ENCODE results near the gene SLC39A12.

Gene SLC39A12

DNA sequence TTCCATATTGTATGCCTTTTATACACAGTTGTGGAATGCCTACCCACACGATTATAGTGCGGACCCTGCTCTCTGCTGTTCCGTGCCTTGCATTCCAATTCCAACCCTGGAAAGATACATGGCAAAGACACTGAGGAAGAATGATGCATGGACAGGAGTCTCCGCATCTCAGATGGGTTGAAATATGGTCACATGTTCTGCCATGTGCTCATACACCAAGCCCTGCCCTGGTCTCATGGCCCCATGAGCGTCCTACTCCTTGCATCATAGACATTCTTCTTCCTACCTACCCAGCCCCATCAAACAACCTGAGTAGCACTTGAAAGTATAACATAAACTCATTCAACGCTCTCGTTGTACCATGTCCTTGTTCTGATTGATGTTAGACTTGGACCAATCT is 6.3 kb downstream of the SLC39A12 start (continued):
- TF ChIP-seq, protein P1, sequence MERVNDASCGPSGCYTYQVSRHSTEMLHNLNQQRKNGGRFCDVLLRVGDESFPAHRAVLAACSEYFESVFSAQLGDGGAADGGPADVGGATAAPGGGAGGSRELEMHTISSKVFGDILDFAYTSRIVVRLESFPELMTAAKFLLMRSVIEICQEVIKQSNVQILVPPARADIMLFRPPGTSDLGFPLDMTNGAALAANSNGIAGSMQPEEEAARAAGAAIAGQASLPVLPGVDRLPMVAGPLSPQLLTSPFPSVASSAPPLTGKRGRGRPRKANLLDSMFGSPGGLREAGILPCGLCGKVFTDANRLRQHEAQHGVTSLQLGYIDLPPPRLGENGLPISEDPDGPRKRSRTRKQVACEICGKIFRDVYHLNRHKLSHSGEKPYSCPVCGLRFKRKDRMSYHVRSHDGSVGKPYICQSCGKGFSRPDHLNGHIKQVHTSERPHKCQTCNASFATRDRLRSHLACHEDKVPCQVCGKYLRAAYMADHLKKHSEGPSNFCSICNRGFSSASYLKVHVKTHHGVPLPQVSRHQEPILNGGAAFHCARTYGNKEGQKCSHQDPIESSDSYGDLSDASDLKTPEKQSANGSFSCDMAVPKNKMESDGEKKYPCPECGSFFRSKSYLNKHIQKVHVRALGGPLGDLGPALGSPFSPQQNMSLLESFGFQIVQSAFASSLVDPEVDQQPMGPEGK (CRISPR knock-in tag; IDR thresholded peaks at IDR 0.05; ENCODE audit: borderline replicate concordance) = no peak
- TF ChIP-seq ESRRG (CRISPR knock-in tag; IDR thresholded peaks at IDR 0.05) (no peak), TCF4 (CRISPR knock-in tag; IDR thresholded peaks at IDR 0.05; ENCODE audit: borderline replicate concordance) (no peak), ZNF70 (CRISPR knock-in tag; IDR thresholded peaks at IDR 0.05) (no peak), TOX (CRISPR knock-in tag; IDR thresholded peaks at IDR 0.05; ENCODE audit: borderline replicate concordance) (no peak), ZFP30 (CRISPR knock-in tag; IDR thresholded peaks at IDR 0.05) (no peak), SNAI2 (CRISPR knock-in tag; IDR thresholded peaks at IDR 0.05) (no peak), RARB (CRISPR knock-in tag; IDR thresholded peaks at IDR 0.05) (no peak), OSR1 (CRISPR knock-in tag; IDR thresholded peaks at IDR 0.05) (no peak), GLIS3 (CRISPR knock-in tag; IDR thresholded peaks at IDR 0.05) (no peak), ZC3H10 (CRISPR knock-in tag; IDR thresholded peaks at IDR 0.05) (no peak)
- TF ChIP-seq, protein P2, sequence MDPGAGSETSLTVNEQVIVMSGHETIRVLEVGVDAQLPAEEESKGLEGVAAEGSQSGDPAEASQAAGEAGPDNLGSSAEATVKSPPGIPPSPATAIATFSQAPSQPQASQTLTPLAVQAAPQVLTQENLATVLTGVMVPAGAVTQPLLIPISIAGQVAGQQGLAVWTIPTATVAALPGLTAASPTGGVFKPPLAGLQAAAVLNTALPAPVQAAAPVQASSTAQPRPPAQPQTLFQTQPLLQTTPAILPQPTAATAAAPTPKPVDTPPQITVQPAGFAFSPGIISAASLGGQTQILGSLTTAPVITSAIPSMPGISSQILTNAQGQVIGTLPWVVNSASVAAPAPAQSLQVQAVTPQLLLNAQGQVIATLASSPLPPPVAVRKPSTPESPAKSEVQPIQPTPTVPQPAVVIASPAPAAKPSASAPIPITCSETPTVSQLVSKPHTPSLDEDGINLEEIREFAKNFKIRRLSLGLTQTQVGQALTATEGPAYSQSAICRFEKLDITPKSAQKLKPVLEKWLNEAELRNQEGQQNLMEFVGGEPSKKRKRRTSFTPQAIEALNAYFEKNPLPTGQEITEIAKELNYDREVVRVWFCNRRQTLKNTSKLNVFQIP (CRISPR knock-in tag; IDR thresholded peaks at IDR 0.05; ENCODE audit: borderline replicate concordance, low read depth) = no peak
- TF ChIP-seq, protein P3, sequence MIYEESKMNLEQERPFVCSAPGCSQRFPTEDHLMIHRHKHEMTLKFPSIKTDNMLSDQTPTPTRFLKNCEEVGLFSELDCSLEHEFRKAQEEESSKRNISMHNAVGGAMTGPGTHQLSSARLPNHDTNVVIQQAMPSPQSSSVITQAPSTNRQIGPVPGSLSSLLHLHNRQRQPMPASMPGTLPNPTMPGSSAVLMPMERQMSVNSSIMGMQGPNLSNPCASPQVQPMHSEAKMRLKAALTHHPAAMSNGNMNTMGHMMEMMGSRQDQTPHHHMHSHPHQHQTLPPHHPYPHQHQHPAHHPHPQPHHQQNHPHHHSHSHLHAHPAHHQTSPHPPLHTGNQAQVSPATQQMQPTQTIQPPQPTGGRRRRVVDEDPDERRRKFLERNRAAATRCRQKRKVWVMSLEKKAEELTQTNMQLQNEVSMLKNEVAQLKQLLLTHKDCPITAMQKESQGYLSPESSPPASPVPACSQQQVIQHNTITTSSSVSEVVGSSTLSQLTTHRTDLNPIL (CRISPR knock-in tag; IDR thresholded peaks at IDR 0.05; ENCODE audit: low read depth) = no peak

DNA sequence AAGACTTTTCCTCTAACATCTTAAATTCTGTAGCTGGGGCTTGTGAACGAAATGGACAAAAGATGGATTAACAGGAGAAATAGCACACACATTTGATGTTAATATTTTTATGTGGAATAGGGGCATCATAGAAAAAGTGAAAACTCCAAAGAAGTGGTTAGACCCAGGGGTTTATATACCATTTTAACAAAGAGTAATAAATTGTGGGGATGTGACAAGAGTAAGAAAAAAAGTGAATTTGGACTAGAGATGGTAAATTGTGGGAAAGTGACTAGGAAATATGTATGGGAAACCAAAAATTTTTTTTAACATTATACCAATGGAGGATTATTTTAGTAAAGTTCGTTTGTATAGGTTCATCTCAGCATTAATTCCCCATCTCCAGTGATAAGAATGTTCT is 8.2 kb downstream of the SLC39A12 start:
- no peak for ATAC-seq
- TF ChIP-seq, protein P4, sequence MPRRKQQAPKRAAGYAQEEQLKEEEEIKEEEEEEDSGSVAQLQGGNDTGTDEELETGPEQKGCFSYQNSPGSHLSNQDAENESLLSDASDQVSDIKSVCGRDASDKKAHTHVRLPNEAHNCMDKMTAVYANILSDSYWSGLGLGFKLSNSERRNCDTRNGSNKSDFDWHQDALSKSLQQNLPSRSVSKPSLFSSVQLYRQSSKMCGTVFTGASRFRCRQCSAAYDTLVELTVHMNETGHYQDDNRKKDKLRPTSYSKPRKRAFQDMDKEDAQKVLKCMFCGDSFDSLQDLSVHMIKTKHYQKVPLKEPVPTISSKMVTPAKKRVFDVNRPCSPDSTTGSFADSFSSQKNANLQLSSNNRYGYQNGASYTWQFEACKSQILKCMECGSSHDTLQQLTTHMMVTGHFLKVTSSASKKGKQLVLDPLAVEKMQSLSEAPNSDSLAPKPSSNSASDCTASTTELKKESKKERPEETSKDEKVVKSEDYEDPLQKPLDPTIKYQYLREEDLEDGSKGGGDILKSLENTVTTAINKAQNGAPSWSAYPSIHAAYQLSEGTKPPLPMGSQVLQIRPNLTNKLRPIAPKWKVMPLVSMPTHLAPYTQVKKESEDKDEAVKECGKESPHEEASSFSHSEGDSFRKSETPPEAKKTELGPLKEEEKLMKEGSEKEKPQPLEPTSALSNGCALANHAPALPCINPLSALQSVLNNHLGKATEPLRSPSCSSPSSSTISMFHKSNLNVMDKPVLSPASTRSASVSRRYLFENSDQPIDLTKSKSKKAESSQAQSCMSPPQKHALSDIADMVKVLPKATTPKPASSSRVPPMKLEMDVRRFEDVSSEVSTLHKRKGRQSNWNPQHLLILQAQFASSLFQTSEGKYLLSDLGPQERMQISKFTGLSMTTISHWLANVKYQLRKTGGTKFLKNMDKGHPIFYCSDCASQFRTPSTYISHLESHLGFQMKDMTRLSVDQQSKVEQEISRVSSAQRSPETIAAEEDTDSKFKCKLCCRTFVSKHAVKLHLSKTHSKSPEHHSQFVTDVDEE (CRISPR knock-in tag; IDR thresholded peaks at IDR 0.05) = no peak
- TF ChIP-seq TOX (CRISPR knock-in tag; IDR thresholded peaks at IDR 0.05; ENCODE audit: borderline replicate concordance) = no peak
- no peak for TF ChIP-seq TCF4 (CRISPR knock-in tag; IDR thresholded peaks at IDR 0.05; ENCODE audit: borderline replicate concordance)
- no peak for TF ChIP-seq ESRRG (CRISPR knock-in tag; IDR thresholded peaks at IDR 0.05)

DNA sequence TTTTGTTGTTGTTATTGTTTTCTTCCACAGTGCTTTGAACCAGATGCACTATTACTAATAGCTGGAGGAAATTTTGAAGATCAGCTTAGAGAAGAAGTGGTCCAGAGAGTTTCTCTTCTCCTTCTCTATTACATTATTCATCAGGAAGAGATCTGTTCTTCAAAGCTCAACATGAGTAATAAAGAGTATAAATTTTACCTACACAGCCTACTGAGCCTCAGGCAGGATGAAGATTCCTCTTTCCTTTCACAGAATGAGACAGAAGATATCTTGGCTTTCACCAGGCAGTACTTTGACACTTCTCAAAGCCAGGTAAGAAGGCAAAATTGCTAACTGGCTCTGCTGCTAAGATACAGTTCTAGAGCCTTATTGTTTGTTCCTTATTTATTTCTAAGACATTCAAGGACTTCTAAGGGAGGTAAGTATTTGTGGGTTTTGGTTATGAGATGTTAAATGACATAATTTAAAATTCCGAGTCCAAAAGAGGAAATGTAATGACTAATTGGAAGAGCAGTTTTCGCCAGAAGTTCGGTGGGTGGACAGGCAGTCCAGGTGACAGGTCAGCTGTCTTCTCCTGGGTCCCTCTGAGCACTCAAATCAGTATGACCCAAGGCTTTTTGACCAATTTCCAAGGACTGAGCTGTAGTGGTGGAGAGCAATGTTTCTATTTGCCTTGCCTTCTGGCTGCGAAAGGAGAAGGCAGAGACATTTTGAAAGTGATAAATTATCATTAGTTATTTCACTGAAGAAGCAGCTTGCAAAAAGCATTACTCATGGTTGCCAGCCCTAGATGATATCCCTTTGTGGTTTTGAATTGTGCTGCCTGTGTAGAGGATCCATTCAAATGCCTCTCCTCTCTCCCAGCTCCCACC is 10.1 kb downstream of the SLC39A12 start:
- no peak for TF ChIP-seq ESRRG (CRISPR knock-in tag; IDR thresholded peaks at IDR 0.05)
- TF ChIP-seq ISL1 (CRISPR knock-in tag; IDR thresholded peaks at IDR 0.05) = no peak
- TF ChIP-seq, protein P4 (CRISPR knock-in tag; IDR thresholded peaks at IDR 0.05) = no peak
- no peak for TF ChIP-seq ZNF8 (CRISPR knock-in tag; IDR thresholded peaks at IDR 0.05)
- TF ChIP-seq, protein P2 (CRISPR knock-in tag; IDR thresholded peaks at IDR 0.05; ENCODE audit: borderline replicate concordance, low read depth) = no peak
- TF ChIP-seq SNAI2 (CRISPR knock-in tag; IDR thresholded peaks at IDR 0.05) = no peak
- TF ChIP-seq, protein P5, sequence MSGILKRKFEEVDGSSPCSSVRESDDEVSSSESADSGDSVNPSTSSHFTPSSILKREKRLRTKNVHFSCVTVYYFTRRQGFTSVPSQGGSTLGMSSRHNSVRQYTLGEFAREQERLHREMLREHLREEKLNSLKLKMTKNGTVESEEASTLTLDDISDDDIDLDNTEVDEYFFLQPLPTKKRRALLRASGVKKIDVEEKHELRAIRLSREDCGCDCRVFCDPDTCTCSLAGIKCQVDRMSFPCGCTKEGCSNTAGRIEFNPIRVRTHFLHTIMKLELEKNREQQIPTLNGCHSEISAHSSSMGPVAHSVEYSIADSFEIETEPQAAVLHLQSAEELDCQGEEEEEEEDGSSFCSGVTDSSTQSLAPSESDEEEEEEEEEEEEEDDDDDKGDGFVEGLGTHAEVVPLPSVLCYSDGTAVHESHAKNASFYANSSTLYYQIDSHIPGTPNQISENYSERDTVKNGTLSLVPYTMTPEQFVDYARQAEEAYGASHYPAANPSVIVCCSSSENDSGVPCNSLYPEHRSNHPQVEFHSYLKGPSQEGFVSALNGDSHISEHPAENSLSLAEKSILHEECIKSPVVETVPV (CRISPR knock-in tag; IDR thresholded peaks at IDR 0.05) = no peak
- no peak for TF ChIP-seq ARNTL (CRISPR knock-in tag; IDR thresholded peaks at IDR 0.05; ENCODE audit: borderline replicate concordance, low read depth)
- TF ChIP-seq ZFP3 (CRISPR knock-in tag; IDR thresholded peaks at IDR 0.05) = no peak
- ATAC-seq = peak; percentile 91
